HEK293T (cell line): ENCODE data around the gene ZMIZ1.

ENCODE experiments used
- BHLHE40 ChIP-seq: fragments of 450-650 bp; IDR thresholded peaks from 2 replicates; pipeline ENCODE4 v1.6.1; 2016; ENCODE audit warnings: mild to moderate bottlenecking, moderate library complexity, borderline replicate concordance
- ELF4 ChIP-seq: fragments of 450-650 bp; IDR thresholded peaks from 2 replicates; pipeline ENCODE4 v1.6.1; 2017; ENCODE audit warnings: antibody characterized with exemption
- FOXA1 ChIP-seq: fragments of 450-650 bp; IDR thresholded peaks from 2 replicates; pipeline ENCODE4 v1.6.1; 2016; ENCODE audit warnings: mild to moderate bottlenecking
- FOXK2 ChIP-seq: fragments of 450-650 bp; IDR thresholded peaks from 2 replicates; pipeline ENCODE4 v1.6.1; 2016; ENCODE audit warnings: mild to moderate bottlenecking
- FOXM1 ChIP-seq: fragments of 450-650 bp; IDR thresholded peaks from 2 replicates; pipeline ENCODE4 v1.6.1; 2017; ENCODE audit warnings: mild to moderate bottlenecking, borderline replicate concordance
- HDGF ChIP-seq: fragments of 450-650 bp; IDR thresholded peaks from 2 replicates; pipeline ENCODE4 v1.6.1; 2017; ENCODE audit warnings: antibody characterized with exemption, borderline replicate concordance
- L3MBTL2 ChIP-seq: fragments of 450-650 bp; conservative IDR thresholded peaks from 2 replicates; pipeline ENCODE4 v1.6.1; 2016; ENCODE audit warnings: mild to moderate bottlenecking
- NFRKB ChIP-seq: fragments of 450-650 bp; IDR thresholded peaks from 2 replicates; pipeline ENCODE4 v1.6.1; 2016; ENCODE audit warnings: mild to moderate bottlenecking, moderate library complexity
- SP1 ChIP-seq: fragments of 450-650 bp; IDR thresholded peaks from 2 replicates; pipeline ENCODE4 v1.6.1; 2017
- SUZ12 ChIP-seq: fragments of 450-650 bp; IDR thresholded peaks from 2 replicates; pipeline ENCODE4 v1.6.1; 2016; ENCODE audit warnings: mild to moderate bottlenecking
- TARDBP ChIP-seq: fragments of 450-650 bp; IDR thresholded peaks from 2 replicates; pipeline ENCODE4 v1.6.1; 2016

DNA sequence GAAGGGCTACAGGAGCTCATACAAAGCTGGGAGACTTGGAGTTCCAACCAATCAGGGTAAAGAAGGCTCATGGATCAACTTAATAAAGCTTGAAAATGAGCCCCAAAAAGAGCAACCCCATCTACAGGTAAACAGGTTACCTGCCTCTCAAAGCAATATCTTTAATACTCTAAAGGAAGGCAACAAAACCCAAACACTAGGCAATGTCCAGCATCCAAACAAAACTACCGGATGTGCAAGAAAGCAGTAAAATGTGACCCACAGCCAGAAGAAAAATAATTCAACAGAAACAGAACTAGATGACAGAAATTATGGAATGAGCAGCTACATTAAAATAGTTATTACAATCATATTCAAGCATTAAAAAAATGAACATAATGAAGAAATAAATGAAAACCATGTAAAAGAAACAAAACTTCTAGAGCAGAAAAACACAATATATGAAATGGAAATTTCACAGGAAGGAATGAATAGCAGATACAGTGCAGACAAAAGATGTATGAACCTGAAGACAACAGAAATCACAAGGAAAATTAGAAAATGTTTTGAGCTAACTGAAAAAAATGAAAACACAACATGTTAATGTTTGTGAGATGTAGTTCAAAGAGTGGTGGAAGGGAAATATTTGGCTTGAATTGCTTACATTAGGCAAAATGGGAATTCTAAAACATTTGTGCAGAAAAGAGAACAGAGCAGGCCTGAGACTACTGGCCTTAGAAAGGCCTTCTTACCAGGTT is 30.5 kb upstream of the ZMIZ1 start:
- TF ChIP-seq FOXM1 (no peak), TARDBP (no peak), FOXK2 (no peak), FOXA1 (no peak), SP1 (no peak), NFRKB (no peak), ELF4 (no peak), BHLHE40 (no peak), HDGF (no peak), SUZ12 (no peak), L3MBTL2 (no peak)
